Sigmoid colon (tissue), 7 donors: Measurements from ENCODE around the gene TUBGCP6. TPM values are rescaled to one million over a fixed set of nuclear protein-coding genes. Genes with fewer than 3 reads are reported as not detected.

Source experiments
- DNase-seq: peaks from one replicate; pipeline ENCODE4 v3.0.0-alpha.2; 2019
- H3K27ac ChIP-seq, 4 donors: fragments of 200-600 bp; sonication (generic); one replicate each; pipeline ENCODE4 v1.5.1; 2016 to 2019; ENCODE audit warnings: mild to moderate bottlenecking in 1 of 4
- H3K27me3 ChIP-seq, 3 donors: fragments of 200-600 bp; sonication (generic); one replicate each; pipeline ENCODE4 v1.5.1; 2019; ENCODE audit warnings: mild to moderate bottlenecking in 1 of 3
- H3K36me3 ChIP-seq, 4 donors: fragments of 200-600 bp; sonication (generic); one replicate each; pipeline ENCODE4 v1.5.1; 2016 to 2019
- H3K4me1 ChIP-seq, 4 donors: fragments of 200-600 bp; sonication (generic); one replicate each; pipeline ENCODE4 v1.5.1; 2017 to 2019
- H3K4me3 ChIP-seq, 4 donors: fragments of 200-600 bp; sonication (generic); one replicate each; pipeline ENCODE4 v1.5.1; 2017 to 2019; ENCODE audit warnings: mild to moderate bottlenecking in 2 of 4, moderate library complexity in 1 of 4
- H3K9me3 ChIP-seq, 4 donors: fragments of 200-600 bp in 3 of 4; sonication (generic) in 3 of 4; one replicate each; pipeline versions ENCODE4 v1.5.1 to v1.6.1; 2013 to 2019
- EP300 ChIP-seq, 4 donors: sonication (generic); formaldehyde crosslinking; IDR thresholded peaks; one replicate each; pipeline ENCODE4 v1.6.1; 2017; ENCODE audit warnings: antibody characterized with exemption in 4 of 4
- POLR2A ChIP-seq, 2 donors: fragments of 450-650 bp; IDR thresholded peaks; one replicate each; pipeline ENCODE4 v1.6.1; 2016; ENCODE audit warnings: antibody characterized with exemption in 2 of 2, mild to moderate bottlenecking in 2 of 2, moderate library complexity in 2 of 2
- POLR2AphosphoS5 ChIP-seq, 4 donors: sonication (generic); formaldehyde crosslinking; IDR thresholded peaks; one replicate each; pipeline ENCODE4 v1.6.1; 2017; ENCODE audit warnings: antibody characterized with exemption in 4 of 4
- WGBS, 2 donors: extraction: QIAGEN DNeasy Blood & Tissue Kit; methylation state at CpG; one replicate each; pipeline ENCODE4 v1.1.7; 2013; 5-methylcytosine and 5-hydroxymethylcytosine counted together
- intact Hi-C: fragments of 100-400 bp; cut with DNase I; formaldehyde crosslinking; loops from one replicate; pipeline ENCODE4 v1.15.1; 2023
- polyA plus RNA-seq, 3 donors: library from polyadenylated mRNA; stranded (reverse); fragments of 200-250 nt; gene quantifications; one replicate each; pipeline ENCODE4 v1.2.3, GENCODE V29; 2013
- total RNA-seq, 4 donors: library from RNA; depleted of rRNA; stranded (reverse); fragments of >200 nt; gene quantifications; one replicate each; pipeline ENCODE4 v1.1.0, GENCODE V29; 2016
- TF ChIP-seq, protein P1 (sequence below), 4 experiments: fragments of 450-650 bp in 3 of 4; fragments of 200-600 bp in 1 of 4; IDR thresholded peaks; one replicate each; pipeline ENCODE4 v1.5.1; 2016 to 2019; ENCODE audit warnings: antibody characterized with exemption in 4 of 4, mild to moderate bottlenecking in 3 of 4, moderate library complexity in 2 of 4
- donor health status: healthy with polysubstance abuse.
- donor health status: Bipolar disorder and iron deficiency.
- donor health status: healthy.

The TUBGCP6 gene
- total and polyA plus RNA-seq, 7 donors = 4.6 to 67.0 (median 26.4) TPM

DNA sequence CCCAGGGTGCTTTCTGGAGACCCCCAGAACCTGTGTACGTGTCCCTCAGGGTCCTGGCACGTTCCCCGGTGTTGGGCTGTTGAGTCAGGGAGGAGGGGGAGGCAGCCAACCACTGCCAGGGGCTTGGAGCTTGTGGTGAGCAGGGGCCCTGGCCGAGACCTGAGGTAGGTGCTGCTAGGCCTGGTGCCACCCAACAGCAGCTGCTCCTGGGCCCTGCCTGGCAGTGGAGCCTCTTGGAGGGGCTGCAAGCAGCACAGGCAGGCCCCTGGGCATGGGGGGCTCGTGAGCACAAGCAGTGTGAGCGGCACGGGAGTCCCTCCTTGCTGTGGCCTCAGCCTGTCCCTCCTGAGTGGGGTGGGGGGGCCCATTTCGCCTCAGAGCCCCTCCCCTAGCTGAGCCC, 51.2 kb downstream of the TUBGCP6 start:
- Histone ChIP-seq H3K36me3 (peaks cover 0 to 46% (median 14%) of the 10 kb centered on the region in 4 donors), H3K27me3 (no peaks in the 10 kb centered on the region), H3K4me1 (peaks cover 0 to 36% (median 26%) of the 10 kb centered on the region in 4 donors), H3K27ac (no peak overlapping the region), H3K9me3 (no peaks in the 10 kb centered on the region), H3K4me3 (no peak overlapping the region)
- 86 to 92% methylated on average over 8 of the region's 8 CpGs for WGBS, 2 donors
- intact Hi-C loops = loop anchor here (10.0 kb wide), 1 partner anchor 339 kb away; the partner anchor contains the start of gene ZBED4
- no peak for TF ChIP-seq POLR2A (IDR thresholded peaks at IDR 0.05)
- TF ChIP-seq POLR2AphosphoS5 (IDR thresholded peaks at IDR 0.05) = no peak
- TF ChIP-seq, protein P1, sequence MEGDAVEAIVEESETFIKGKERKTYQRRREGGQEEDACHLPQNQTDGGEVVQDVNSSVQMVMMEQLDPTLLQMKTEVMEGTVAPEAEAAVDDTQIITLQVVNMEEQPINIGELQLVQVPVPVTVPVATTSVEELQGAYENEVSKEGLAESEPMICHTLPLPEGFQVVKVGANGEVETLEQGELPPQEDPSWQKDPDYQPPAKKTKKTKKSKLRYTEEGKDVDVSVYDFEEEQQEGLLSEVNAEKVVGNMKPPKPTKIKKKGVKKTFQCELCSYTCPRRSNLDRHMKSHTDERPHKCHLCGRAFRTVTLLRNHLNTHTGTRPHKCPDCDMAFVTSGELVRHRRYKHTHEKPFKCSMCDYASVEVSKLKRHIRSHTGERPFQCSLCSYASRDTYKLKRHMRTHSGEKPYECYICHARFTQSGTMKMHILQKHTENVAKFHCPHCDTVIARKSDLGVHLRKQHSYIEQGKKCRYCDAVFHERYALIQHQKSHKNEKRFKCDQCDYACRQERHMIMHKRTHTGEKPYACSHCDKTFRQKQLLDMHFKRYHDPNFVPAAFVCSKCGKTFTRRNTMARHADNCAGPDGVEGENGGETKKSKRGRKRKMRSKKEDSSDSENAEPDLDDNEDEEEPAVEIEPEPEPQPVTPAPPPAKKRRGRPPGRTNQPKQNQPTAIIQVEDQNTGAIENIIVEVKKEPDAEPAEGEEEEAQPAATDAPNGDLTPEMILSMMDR (IDR thresholded peaks at IDR 0.05) = no peak
- no peak for TF ChIP-seq EP300 (IDR thresholded peaks at IDR 0.05)
- no peak for DNase-seq

DNA sequence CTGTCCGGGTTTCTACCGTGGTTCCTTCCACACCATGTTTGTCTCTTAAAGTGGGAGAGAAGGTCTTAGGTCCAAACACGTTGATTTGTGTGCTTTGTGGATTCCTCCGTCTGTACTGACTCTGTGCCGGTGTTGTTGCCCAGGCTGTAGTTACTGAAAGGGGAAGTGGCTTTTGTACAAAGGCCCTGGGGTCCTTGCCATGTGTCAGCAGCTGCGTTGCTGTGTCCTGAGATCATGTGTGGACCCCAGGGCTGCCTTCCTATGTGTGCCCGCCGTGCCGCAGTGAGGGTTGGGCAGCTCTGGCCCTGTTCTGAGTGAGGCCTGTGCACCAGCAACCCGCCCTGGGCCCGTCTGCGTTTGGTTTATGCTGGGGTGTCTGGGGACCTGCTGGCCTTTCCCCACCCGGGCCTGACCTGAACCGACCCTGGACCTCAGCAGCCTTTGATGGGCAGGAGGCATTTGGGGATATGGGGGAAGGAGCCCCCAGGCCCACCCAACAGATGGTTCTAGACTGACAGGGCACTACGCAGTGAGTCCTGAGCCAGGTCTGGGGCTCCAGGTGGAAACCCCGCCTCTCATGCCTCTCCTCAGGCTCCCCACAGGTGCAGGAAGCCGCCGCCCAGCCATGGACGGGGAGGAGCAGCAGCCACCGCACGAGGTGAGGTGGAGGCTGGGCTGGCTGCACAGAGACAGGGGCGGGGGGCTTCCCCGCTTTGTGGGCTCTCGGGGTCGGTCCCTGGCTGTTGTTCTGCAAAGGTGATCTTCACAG, 52.2 kb downstream of the TUBGCP6 start:
- 49 to 70% methylated on average over 25 of the region's 25 CpGs for WGBS, 2 donors

DNA sequence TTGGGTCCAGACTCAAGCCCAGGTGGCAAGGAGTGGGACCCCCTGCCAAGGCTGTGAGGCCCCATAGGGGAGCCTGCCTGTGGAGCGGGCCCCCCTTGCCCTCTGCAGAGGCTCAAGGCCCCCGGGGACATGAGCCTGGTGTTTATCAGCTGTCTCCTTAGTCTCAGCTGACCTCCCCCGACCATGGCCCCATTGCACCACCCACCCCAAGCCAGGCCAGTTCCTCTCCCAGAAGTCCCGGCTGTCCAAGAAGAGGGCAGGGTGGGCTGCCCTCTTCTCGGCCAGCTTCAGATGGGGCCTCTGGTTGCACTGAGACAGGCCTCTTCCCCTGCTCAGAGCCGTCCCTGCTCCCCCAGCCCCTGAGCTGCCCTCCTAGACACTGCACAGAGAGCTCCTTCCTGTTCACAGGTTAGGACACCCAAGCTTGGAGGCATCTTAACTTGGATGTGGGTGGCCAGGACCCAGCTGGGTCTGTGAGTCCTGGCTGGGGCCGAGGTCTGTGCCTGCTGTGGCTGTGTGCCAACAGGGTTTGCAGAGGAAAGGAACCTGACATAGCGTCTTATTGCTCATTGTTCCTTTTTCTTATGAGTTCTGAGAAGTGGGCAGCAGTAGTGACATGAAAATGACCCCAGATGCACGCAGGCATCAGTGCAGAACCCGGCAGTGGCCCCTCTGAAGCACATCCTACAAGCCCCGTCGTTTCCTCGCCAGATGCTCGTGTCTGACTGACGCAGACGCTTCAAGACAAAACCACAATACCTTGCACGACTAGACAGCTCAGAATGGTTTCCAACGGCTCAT, 53.7 kb downstream of the TUBGCP6 start:
- 38 to 62% methylated on average over 18 of the region's 18 CpGs for WGBS, 2 donors
- DNase-seq = no peak
- TF ChIP-seq POLR2A (IDR thresholded peaks at IDR 0.05) (no peak), EP300 (IDR thresholded peaks at IDR 0.05) (no peak), POLR2AphosphoS5 (IDR thresholded peaks at IDR 0.05) (peak in 1 of 4 donors; percentile 18)
- TF ChIP-seq, protein P1 (IDR thresholded peaks at IDR 0.05) = no peak
- H3K36me3 ChIP-seq = peaks cover 0 to 28% (median 11%) of the 10 kb centered on the region in 4 donors
- H3K27me3 ChIP-seq = no peaks in the 10 kb centered on the region
- H3K4me1 ChIP-seq = peaks cover 0 to 50% (median 39%) of the 10 kb centered on the region in 4 donors
- intact Hi-C loops = loop anchor here (10.0 kb wide), 1 partner anchor 336 kb away; the partner anchor contains the start of gene ZBED4
- H3K27ac ChIP-seq = peak overlapping the region; percentile 63 to 82 (median 78)
- H3K9me3 ChIP-seq = no peaks in the 10 kb centered on the region
- peak overlapping the region; percentile 19 to 47 (median 41) for H3K4me3 ChIP-seq

More for the DNA sequence above, 52.2 kb downstream of the TUBGCP6 start:
- Histone ChIP-seq H3K4me1 (peaks cover 0 to 36% (median 26%) of the 10 kb centered on the region in 4 donors), H3K4me3 (no peak overlapping the region), H3K36me3 (peaks cover 0 to 37% (median 11%) of the 10 kb centered on the region in 4 donors), H3K9me3 (no peaks in the 10 kb centered on the region), H3K27ac (peak overlapping the region in 2 of 4 donors; percentile 16 to 33), H3K27me3 (no peaks in the 10 kb centered on the region)
- TF ChIP-seq, protein P1 (IDR thresholded peaks at IDR 0.05) = no peak
- TF ChIP-seq POLR2AphosphoS5 (IDR thresholded peaks at IDR 0.05) (no peak), EP300 (IDR thresholded peaks at IDR 0.05) (no peak), POLR2A (IDR thresholded peaks at IDR 0.05) (no peak)
- no peak for DNase-seq
- intact Hi-C loops = loop anchor here (10.0 kb wide), 1 partner anchor 338 kb away; the partner anchor contains the start of gene ZBED4

DNA sequence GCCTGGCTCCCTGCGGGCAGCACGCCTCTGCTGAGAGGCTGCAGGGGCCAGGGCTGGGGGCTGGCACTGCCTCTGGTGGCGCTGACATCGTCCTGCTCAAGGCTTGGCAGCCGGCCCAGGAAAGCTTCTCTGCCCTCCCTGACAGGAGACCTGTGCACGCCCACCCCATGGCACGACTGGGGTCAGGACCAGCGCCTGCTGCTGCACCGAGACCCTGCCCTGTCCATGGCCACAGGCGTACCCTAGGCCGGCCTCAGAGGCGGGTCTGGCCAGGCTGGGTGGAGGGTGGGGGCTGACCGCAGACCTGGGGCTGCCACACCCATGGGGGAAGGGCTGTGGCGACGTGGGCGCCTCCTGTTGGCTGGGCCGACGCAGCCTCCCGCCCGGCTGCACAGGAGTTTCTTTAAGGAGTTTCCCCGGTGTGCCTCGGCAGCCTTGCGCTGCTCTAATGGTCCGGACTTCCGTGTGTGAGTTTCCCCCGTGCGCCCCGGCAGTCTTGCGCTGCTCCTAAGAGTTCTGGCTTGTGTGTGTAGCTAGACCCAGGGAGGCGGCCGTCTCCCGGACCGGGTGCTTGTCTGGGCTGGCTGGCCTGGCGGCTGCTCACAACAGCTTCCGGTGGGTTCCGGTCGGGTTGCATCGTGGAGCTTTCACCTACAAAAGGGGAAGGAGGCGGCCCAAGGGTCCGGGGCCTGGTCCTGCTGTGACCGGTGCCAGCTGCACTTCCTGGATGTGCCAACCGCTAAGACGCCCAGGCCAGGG, 54.5 kb downstream of the TUBGCP6 start:
- 2 to 3% methylated on average over 43 of the region's 43 CpGs for whole genome bisulfite sequencing, 2 donors
- peak; percentile 87 for DNase-seq
- H3K4me1 ChIP-seq = peaks cover 0 to 50% (median 40%) of the 10 kb centered on the region in 4 donors

More for the DNA sequence above, 54.5 kb downstream of the TUBGCP6 start:
- Histone ChIP-seq H3K27me3 (no peaks in the 10 kb centered on the region), H3K27ac (peak overlapping the region; percentile 63 to 82 (median 78)), H3K4me3 (peak overlapping the region; percentile 19 to 47 (median 41)), H3K36me3 (peaks cover 0 to 21% (median 11%) of the 10 kb centered on the region in 4 donors), H3K9me3 (no peaks in the 10 kb centered on the region)
- TF ChIP-seq, protein P1 (IDR thresholded peaks at IDR 0.05) = peak in 1 of 4 experiments; percentile 21
- peak in 2 of 4 donors; percentile 21 to 29 for TF ChIP-seq POLR2AphosphoS5 (IDR thresholded peaks at IDR 0.05)
- no peak for TF ChIP-seq EP300 (IDR thresholded peaks at IDR 0.05)
- peak in 1 of 2 donors; percentile 24 for TF ChIP-seq POLR2A (IDR thresholded peaks at IDR 0.05)
- intact Hi-C loops = loop anchor here (10.0 kb wide), 1 partner anchor 336 kb away; the partner anchor contains the start of gene ZBED4
